Thyroid gland (tissue), 4 donors: ENCODE measurements around the gene CUL5.

Experiments
- CTCF ChIP-seq, 6 experiments: fragments of 200-600 bp in 3 of 6; fragments of 450-650 bp in 3 of 6; sonication (generic) in 3 of 6; IDR thresholded peaks; one replicate each; pipeline ENCODE4 v1.5.1; 2016 to 2019; ENCODE audit warnings: antibody characterized with exemption in 6 of 6, mild to moderate bottlenecking in 2 of 6, inconsistent platforms in 1 of 6, moderate library complexity in 1 of 6
- POLR2A ChIP-seq, 2 donors: fragments of 450-650 bp; IDR thresholded peaks; one replicate each; pipeline ENCODE4 v1.6.1; 2017; ENCODE audit warnings: antibody characterized with exemption in 2 of 2, mild to moderate bottlenecking in 2 of 2, moderate library complexity in 1 of 2

GRCh38 chr11:107962181-107962580 lies 46.5 kb upstream of the CUL5 start:
- TF ChIP-seq CTCF (IDR thresholded peaks at IDR 0.05) (no peak), POLR2A (IDR thresholded peaks at IDR 0.05) (no peak)
